OCI-LY3 (cell line): ENCODE measurements around the gene KDM5A.

Source experiments
- H2AFZ ChIP-seq: fragments of 200-600, 300-600 bp; shearing (Covaris generic); 2 replicates; pipeline ENCODE4 v1.6.0; 2014; ENCODE audit warnings: antibody characterized with exemption, low read depth, low read length
- H3K27ac ChIP-seq: fragments of 200-600, 300-600 bp; sonication (generic); 2 replicates; pipeline ENCODE4 v1.5.1; 2014; ENCODE audit warnings: mild to moderate bottlenecking, low read length, moderate library complexity, mixed read lengths
- H3K27me3 ChIP-seq: fragments of 200-600, 300-600 bp; sonication (generic); 2 replicates; pipeline ENCODE4 v1.6.1; 2014; ENCODE audit warnings: low read depth, low read length, mixed read lengths
- H3K36me3 ChIP-seq: fragments of 200-600, 300-600 bp; sonication (generic); replicated peaks from 2 replicates; pipeline ENCODE3; 2014; ENCODE audit warnings: low read depth, low read length, mixed read lengths
- H3K4me1 ChIP-seq: fragments of 300-600, 200-600 bp; sonication (generic); 2 replicates; pipeline ENCODE4 v1.6.1; 2014; ENCODE audit warnings: low read length, mixed read lengths
- H3K4me2 ChIP-seq: fragments of 200-600, 300-600 bp; sonication (generic); 2 replicates; pipeline ENCODE4 v1.6.1; 2014; ENCODE audit warnings: low read length, mixed read lengths
- H3K4me3 ChIP-seq: fragments of 300-600, 200-600 bp; sonication (generic); 2 replicates; pipeline ENCODE4 v1.5.1; 2014; ENCODE audit warnings: antibody characterized with exemption, mild to moderate bottlenecking, low read length, moderate library complexity
- H3K79me2 ChIP-seq: fragments of 300-600, 200-600 bp; shearing (Covaris generic); 2 replicates; pipeline ENCODE4 v1.6.1; 2014; ENCODE audit warnings: mild to moderate bottlenecking, low read length, mixed read lengths
- H3K9ac ChIP-seq: fragments of 300-600, 200-600 bp; shearing (Covaris generic); 2 replicates; pipeline ENCODE4 v1.6.0; 2014; ENCODE audit warnings: mild to moderate bottlenecking, low read length, moderate library complexity
- H3K9me3 ChIP-seq: fragments of 200-600, 300-600 bp; shearing (Covaris generic); 2 replicates; pipeline ENCODE4 v1.6.1; 2014; ENCODE audit warnings: low read length, mixed read lengths; ENCODE audit not compliant: insufficient read depth
- H4K20me1 ChIP-seq: fragments of 200-600, 300-600 bp; sonication (generic); 2 replicates; pipeline ENCODE4 v1.6.1; 2016; ENCODE audit warnings: low read length, mixed read lengths; ENCODE audit not compliant: insufficient read depth
- CTCF ChIP-seq: fragments of 200-600, 300-600 bp; sonication (generic); IDR thresholded peaks from 2 replicates; pipeline ENCODE4 v1.5.1; 2014; ENCODE audit warnings: antibody characterized with exemption, low read length, low read depth
- EZH2phosphoT487 ChIP-seq: fragments of 200-600 bp; shearing (Covaris generic); IDR thresholded peaks from 2 replicates; pipeline ENCODE4 v1.6.1; 2018; ENCODE audit warnings: antibody characterized with exemption, mixed run types, low read depth

KDM5A gene

DNA sequence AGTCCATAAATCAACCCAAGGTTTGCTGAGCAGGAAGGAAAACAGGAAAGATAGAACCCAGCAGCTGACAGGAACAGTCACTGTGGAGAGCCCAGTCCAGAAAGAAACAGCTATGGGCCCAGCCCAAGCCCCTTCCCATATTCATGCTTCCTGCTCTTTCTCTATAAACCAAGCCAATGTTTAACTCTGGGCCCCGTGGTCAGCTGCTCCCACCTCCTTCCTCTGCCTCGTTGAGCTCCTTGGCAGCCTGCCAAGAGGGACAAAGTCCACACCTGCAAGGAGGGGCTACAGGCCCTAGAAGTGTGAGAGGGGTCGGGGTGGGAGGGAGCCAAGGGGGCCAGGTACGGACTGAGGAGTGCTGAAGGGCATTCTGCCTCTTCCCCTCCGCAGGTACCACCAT, 136.5 kb downstream of the KDM5A start:
- Histone ChIP-seq H2AFZ (no peak overlapping the region), H3K79me2 (no peaks in the 10 kb centered on the region), H4K20me1 (no peaks in the 10 kb centered on the region), H3K4me3 (no peak overlapping the region), H3K9ac (no peak overlapping the region), H3K9me3 (no peaks in the 10 kb centered on the region), H3K27ac (no peak overlapping the region), H3K27me3 (peaks cover 11% of the 10 kb centered on the region; the same call in 1 of the 2 replicates), H3K36me3 (no peaks in the 10 kb centered on the region), H3K4me1 (no peaks in the 10 kb centered on the region), H3K4me2 (no peak overlapping the region)
- TF ChIP-seq CTCF (no peak), EZH2phosphoT487 (no peak)

GRCh38 chr12:247271-247670, 141.8 kb downstream of the KDM5A start:
- Histone ChIP-seq H3K36me3 (no peaks in the 10 kb centered on the region), H3K4me1 (no peaks in the 10 kb centered on the region), H2AFZ (no peak overlapping the region), H4K20me1 (no peaks in the 10 kb centered on the region), H3K4me3 (no peak overlapping the region), H3K9me3 (peaks cover 5% of the 10 kb centered on the region; the same call in 1 of the 2 replicates), H3K79me2 (no peaks in the 10 kb centered on the region), H3K27me3 (peaks cover 6% of the 10 kb centered on the region; the same call in 1 of the 2 replicates), H3K4me2 (no peak overlapping the region), H3K9ac (no peak overlapping the region), H3K27ac (no peak overlapping the region)
- TF ChIP-seq CTCF (no peak), EZH2phosphoT487 (no peak)

DNA sequence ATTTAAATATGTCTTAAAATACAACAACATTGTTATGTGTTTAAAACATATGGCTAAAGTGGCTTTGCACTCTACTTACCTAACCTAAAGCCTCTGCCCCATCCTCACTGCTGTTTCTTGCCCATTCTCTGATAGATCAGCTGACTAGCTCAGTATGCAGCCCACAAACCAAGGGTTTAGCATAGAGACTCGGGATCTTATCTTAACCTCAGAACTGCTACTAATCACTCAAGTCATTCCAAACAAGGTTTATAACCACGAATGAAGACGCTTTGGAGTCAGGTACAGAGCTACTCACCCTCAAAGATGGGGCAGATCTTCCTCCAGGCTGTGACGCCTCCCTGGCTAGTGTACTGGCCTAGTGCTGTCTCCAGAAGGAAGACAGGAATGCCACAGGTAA, 145.7 kb downstream of the KDM5A start:
- H3K9ac ChIP-seq, result no peak overlapping the region
- no peaks in the 10 kb centered on the region for H4K20me1 ChIP-seq
- no peak overlapping the region for H3K4me3 ChIP-seq
- H3K4me2 ChIP-seq, result no peak overlapping the region
- no peak overlapping the region for H3K27ac ChIP-seq
- no peaks in the 10 kb centered on the region for H3K27me3 ChIP-seq
- no peak overlapping the region for H2AFZ ChIP-seq
- no peaks in the 10 kb centered on the region for H3K4me1 ChIP-seq
- no peak for TF ChIP-seq EZH2phosphoT487
- TF ChIP-seq CTCF, result no peak
- H3K9me3 ChIP-seq, result peaks cover 5% of the 10 kb centered on the region; the same call in 1 of the 2 replicates
- H3K79me2 ChIP-seq, result no peaks in the 10 kb centered on the region
- H3K36me3 ChIP-seq, result no peaks in the 10 kb centered on the region

DNA sequence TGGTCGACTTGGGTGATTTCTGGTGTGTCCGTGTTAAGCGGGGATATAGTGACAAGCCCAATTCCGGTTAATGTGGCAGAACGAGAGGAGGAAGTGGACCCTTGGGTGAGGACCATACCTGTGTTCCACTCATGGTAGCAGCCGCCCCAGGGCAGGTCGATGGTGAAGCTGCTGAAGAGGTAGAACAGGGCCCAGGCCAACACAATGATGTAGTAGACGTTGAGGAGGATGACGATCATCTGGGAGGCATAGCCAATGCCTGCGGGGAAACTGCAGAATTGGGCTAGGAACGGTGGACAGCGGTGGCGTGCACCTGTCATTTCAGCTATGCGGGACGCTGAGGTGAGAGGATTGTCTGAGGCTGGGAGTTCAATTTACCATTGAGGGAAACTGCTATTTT, 146.6 kb downstream of the KDM5A start:
- H3K9ac ChIP-seq, result no peak overlapping the region
- TF ChIP-seq EZH2phosphoT487 (no peak), CTCF (no peak)
- H3K4me3 ChIP-seq, result no peak overlapping the region
- H3K27ac ChIP-seq, result no peak overlapping the region
- H3K36me3 ChIP-seq, result no peaks in the 10 kb centered on the region
- H2AFZ ChIP-seq, result no peak overlapping the region
- H3K9me3 ChIP-seq, result peaks cover 5% of the 10 kb centered on the region; the same call in 1 of the 2 replicates
- no peaks in the 10 kb centered on the region for H4K20me1 ChIP-seq
- no peaks in the 10 kb centered on the region; the same call in 1 of the 2 replicates for H3K27me3 ChIP-seq
- H3K4me1 ChIP-seq, result no peaks in the 10 kb centered on the region
- no peak overlapping the region for H3K4me2 ChIP-seq
- H3K79me2 ChIP-seq, result no peaks in the 10 kb centered on the region
